Measurements from ENCODE around the gene RNF212.
A peak's percentile ranks its signal among the peaks of the same experiment; 100 is the strongest.

Gene RNF212

GRCh38 chr4:1024882-1025545, 88.3 kb downstream of the RNF212 start:
- Histone ChIP-seq H3K9me3 (no peaks in the 10 kb centered on the region), H3K27me3 (no peaks in the 10 kb centered on the region), H3K4me2 (no peak overlapping the region), H3K27ac (no peak overlapping the region), H3K36me3 (peaks cover 45% of the 10 kb centered on the region), H3K4me3 (no peak overlapping the region), H3K4me1 (peaks cover 61% of the 10 kb centered on the region), H3K9ac (no peak overlapping the region), H4K20me1 (peaks cover 68% of the 10 kb centered on the region)
- TF ChIP-seq Cebpa-rat (IDR thresholded peaks at IDR 0.05) = no peak

- no peak for TF ChIP-seq Cebpa-rat (IDR thresholded peaks at IDR 0.05)
- no peaks in the 10 kb centered on the region for H3K27me3 ChIP-seq
- H3K36me3 ChIP-seq = peaks cover 45% of the 10 kb centered on the region
Measured at GRCh38 chr4:1023895-1024740, 89.2 kb downstream of the RNF212 start.

GRCh38 chr4:1023075-1023640, 90.2 kb downstream of the RNF212 start:
- H3K4me2 ChIP-seq = peak overlapping the region; percentile 81; the same call in 1 of the 2 replicates
- H3K4me3 ChIP-seq = no peak overlapping the region
- 0 out of 2 replicates have a peak overlapping the region, but pooled peaks have one; percentile 19 for H3K9ac ChIP-seq
- peaks cover 67% of the 10 kb centered on the region for H3K4me1 ChIP-seq
- TF ChIP-seq Cebpa-rat (IDR thresholded peaks at IDR 0.05) = no peak
- no peaks in the 10 kb centered on the region for H3K9me3 ChIP-seq
- H4K20me1 ChIP-seq = peaks cover 80% of the 10 kb centered on the region
- H3K27me3 ChIP-seq = no peaks in the 10 kb centered on the region
- H3K27ac ChIP-seq = peak overlapping the region; percentile 66
- H3K36me3 ChIP-seq = peaks cover 45% of the 10 kb centered on the region

More at GRCh38 chr4:1023895-1024740, 89.2 kb downstream of the RNF212 start:
- Histone ChIP-seq H3K4me3 (no peak overlapping the region), H3K4me2 (no peak overlapping the region), H3K9ac (no peak overlapping the region), H4K20me1 (peaks cover 71% of the 10 kb centered on the region), H3K27ac (no peak overlapping the region), H3K9me3 (no peaks in the 10 kb centered on the region), H3K4me1 (peaks cover 61% of the 10 kb centered on the region)

- TF ChIP-seq Cebpa-rat (IDR thresholded peaks at IDR 0.05) = no peak
- peaks cover 85% of the 10 kb centered on the region for H4K20me1 ChIP-seq
- H3K9ac ChIP-seq = 0 out of 2 replicates have a peak overlapping the region, but pooled peaks have one; percentile 19
- no peak overlapping the region for H3K4me3 ChIP-seq
- H3K9me3 ChIP-seq = no peaks in the 10 kb centered on the region
- no peaks in the 10 kb centered on the region for H3K27me3 ChIP-seq
- H3K27ac ChIP-seq = peak overlapping the region; percentile 66
- peaks cover 45% of the 10 kb centered on the region for H3K36me3 ChIP-seq
- H3K4me1 ChIP-seq = peaks cover 71% of the 10 kb centered on the region
- H3K4me2 ChIP-seq = peak overlapping the region; percentile 81
Measured at GRCh38 chr4:1022739-1023066, 90.7 kb downstream of the RNF212 start.

- H3K27me3 ChIP-seq = no peaks in the 10 kb centered on the region
- peak overlapping the region; percentile 12; the same call in 1 of the 2 replicates for H3K4me3 ChIP-seq
- peaks cover 41% of the 10 kb centered on the region for H3K36me3 ChIP-seq
- no peaks in the 10 kb centered on the region for H3K9me3 ChIP-seq
- peak overlapping the region; percentile 81 for H3K4me2 ChIP-seq
- peaks cover 73% of the 10 kb centered on the region for H3K4me1 ChIP-seq
- peak overlapping the region; percentile 66 for H3K27ac ChIP-seq
- no peak for TF ChIP-seq Cebpa-rat (IDR thresholded peaks at IDR 0.05)
- peaks cover 85% of the 10 kb centered on the region for H4K20me1 ChIP-seq
- H3K9ac ChIP-seq = peak overlapping the region; percentile 19; the same call in 1 of the 2 replicates
Measured at GRCh38 chr4:1022051-1022738, 91.2 kb downstream of the RNF212 start.

All from BLaER1 (cell line).